K562 (cell line): ENCODE data around the gene EHD2. TPM values are rescaled to one million over a fixed set of nuclear protein-coding genes. Genes with fewer than 3 reads are reported as not detected.

Source experiments
- ESRRA ChIP-seq: fragments of 450-650 bp; IDR thresholded peaks from 2 replicates; pipeline ENCODE4 v1.6.1; 2014; ENCODE audit warnings: low read depth, mild to moderate bottlenecking, moderate library complexity, borderline replicate concordance
- MBD2 ChIP-seq: sonication (generic); IDR thresholded peaks from 2 replicates; pipeline ENCODE4 v1.6.1; 2016; ENCODE audit warnings: low read depth, borderline replicate concordance
- NFYB ChIP-seq: IDR thresholded peaks from 2 replicates; pipeline ENCODE4 v1.6.1; 2011; ENCODE audit warnings: mild to moderate bottlenecking, moderate library complexity; ENCODE audit not compliant: insufficient read length; ENCODE audit errors: extremely low read depth
- RBFOX2 ChIP-seq: fragments of 200-400 bp; formaldehyde crosslinking; IDR thresholded peaks from 2 replicates; pipeline ENCODE4 v1.6.1; 2017; ENCODE audit warnings: low read depth, mild to moderate bottlenecking, low read length, moderate library complexity
- ZFX ChIP-seq: sonication (generic); formaldehyde crosslinking; IDR thresholded peaks from 2 replicates; pipeline ENCODE4 v1.8.0; 2022; ENCODE audit warnings: mild to moderate bottlenecking, missing genetic modification reagents, moderate library complexity
- ZNF436 ChIP-seq: fragments of 250-450, 450-650 bp; sonication (Bioruptor Pico); formaldehyde crosslinking; IDR thresholded peaks from 2 replicates; pipeline ENCODE4 v1.7.0; 2020; ENCODE audit warnings: mild to moderate bottlenecking
- polyA plus RNA-seq, 8 experiments: library from polyadenylated mRNA; depleted of rRNA in 4 of 8; stranded (reverse) in 5 of 8; unstranded in 3 of 8; fragments of >200 nt; fragmentation: Nextera tagmentation in 2 of 8; fragmentation: Illumina TruSeq in 1 of 8; extraction: Ambion mirVana in 2 of 8; extraction: Trizol in 1 of 8; gene quantifications; 2 replicates each; pipeline versions ENCODE4 v1.2.1 to v1.2.3, GENCODE V29; 2011 to 2014; ENCODE audit warnings: inconsistent platforms in 1 of 8, missing spikeins in 1 of 8
- total RNA-seq, 7 experiments: library from RNA; depleted of rRNA in 6 of 7; stranded (reverse); fragments of >200 nt in 6 of 7; fragmentation: Illumina TruSeq in 2 of 7; extraction: Trizol in 2 of 7; gene quantifications; 2 replicates each; pipeline versions ENCODE4 v1.2.1 to v1.2.3, GENCODE V29; 2011 to 2021; ENCODE audit warnings: low replicate concordance in 1 of 7
- TF ChIP-seq, protein P1 (sequence below): fragments of 450-650 bp; IDR thresholded peaks from 2 replicates; pipeline ENCODE4 v1.6.1; 2016; ENCODE audit warnings: borderline replicate concordance
- TF ChIP-seq, protein P2 (sequence below): fragments of 250-450 bp; sonication (Bioruptor Pico); IDR thresholded peaks from 2 replicates; pipeline ENCODE4 v1.4.0; 2020
- TF ChIP-seq, protein P3 (sequence below), 2 experiments: fragments of 450-650 bp; formaldehyde crosslinking in 1 of 2; IDR thresholded peaks; 2 replicates each; pipeline versions ENCODE4 v1.4.0 to v1.6.1; 2014 to 2020; ENCODE audit warnings: mild to moderate bottlenecking in 2 of 2, borderline replicate concordance in 1 of 2, low read depth in 1 of 2

EHD2 gene
- total and polyA plus RNA-seq, 9 of the 15 experiments (the other 6 are each of a cell fraction or from before 2014, with no cell fraction given): 1.7 to 32.2 (median 3.0) TPM

DNA sequence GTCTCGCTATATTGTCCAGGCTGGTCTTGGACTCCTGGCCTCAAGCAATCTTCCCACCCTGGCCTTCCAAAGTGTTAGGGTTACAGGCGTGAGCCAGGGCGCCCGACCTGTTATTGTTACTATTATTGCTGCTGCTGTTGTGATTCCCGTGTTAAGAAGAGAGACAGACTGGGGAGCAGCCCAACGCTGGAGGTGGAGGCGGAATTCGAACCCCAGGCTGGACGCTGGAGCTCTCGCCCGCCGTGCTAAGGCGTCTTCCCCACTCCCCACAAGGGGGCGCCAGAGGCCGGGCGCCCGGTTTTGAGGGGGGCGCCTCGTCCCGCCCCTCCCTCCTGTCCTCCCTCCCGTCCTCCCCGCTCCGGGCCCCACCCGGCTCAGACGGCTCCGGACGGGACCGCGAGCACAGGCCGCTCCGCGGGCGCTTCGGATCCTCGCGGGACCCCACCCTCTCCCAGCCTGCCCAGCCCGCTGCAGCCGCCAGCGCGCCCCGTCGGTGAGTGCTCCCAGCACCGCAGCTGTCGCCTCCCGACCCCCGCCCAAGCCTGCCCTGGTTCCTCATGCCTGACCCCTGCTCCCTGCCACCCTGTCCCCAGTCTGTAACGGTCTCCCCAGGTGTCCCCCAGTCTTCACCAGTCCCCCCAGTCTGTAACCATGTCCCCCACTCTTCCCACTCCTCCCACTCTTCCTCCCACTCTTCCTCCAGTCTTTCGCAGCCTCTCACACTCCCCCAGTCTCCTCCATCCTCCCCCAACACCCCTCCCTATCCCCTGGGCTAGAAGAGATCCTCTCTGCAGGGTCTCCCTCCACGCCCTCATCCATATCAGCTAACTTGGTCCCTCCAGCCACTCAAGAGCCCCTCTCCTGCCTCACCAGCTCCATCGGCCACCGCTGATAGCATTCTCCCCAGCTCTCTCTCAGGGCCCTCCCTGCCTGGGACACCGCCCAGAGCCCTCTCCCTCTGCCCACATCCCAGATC, at the start of gene EHD2 (continued):
- TF ChIP-seq NFYB (no peak), RBFOX2 (peak; percentile 79), ZFX (CRISPR knock-in tag) (peak; percentile 58), ESRRA (no peak), ZNF436 (CRISPR knock-in tag) (no peak), MBD2 (no peak)
- TF ChIP-seq, protein P1, sequence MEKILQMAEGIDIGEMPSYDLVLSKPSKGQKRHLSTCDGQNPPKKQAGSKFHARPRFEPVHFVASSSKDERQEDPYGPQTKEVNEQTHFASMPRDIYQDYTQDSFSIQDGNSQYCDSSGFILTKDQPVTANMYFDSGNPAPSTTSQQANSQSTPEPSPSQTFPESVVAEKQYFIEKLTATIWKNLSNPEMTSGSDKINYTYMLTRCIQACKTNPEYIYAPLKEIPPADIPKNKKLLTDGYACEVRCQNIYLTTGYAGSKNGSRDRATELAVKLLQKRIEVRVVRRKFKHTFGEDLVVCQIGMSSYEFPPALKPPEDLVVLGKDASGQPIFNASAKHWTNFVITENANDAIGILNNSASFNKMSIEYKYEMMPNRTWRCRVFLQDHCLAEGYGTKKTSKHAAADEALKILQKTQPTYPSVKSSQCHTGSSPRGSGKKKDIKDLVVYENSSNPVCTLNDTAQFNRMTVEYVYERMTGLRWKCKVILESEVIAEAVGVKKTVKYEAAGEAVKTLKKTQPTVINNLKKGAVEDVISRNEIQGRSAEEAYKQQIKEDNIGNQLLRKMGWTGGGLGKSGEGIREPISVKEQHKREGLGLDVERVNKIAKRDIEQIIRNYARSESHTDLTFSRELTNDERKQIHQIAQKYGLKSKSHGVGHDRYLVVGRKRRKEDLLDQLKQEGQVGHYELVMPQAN: peak; percentile 54
- TF ChIP-seq, protein P2, sequence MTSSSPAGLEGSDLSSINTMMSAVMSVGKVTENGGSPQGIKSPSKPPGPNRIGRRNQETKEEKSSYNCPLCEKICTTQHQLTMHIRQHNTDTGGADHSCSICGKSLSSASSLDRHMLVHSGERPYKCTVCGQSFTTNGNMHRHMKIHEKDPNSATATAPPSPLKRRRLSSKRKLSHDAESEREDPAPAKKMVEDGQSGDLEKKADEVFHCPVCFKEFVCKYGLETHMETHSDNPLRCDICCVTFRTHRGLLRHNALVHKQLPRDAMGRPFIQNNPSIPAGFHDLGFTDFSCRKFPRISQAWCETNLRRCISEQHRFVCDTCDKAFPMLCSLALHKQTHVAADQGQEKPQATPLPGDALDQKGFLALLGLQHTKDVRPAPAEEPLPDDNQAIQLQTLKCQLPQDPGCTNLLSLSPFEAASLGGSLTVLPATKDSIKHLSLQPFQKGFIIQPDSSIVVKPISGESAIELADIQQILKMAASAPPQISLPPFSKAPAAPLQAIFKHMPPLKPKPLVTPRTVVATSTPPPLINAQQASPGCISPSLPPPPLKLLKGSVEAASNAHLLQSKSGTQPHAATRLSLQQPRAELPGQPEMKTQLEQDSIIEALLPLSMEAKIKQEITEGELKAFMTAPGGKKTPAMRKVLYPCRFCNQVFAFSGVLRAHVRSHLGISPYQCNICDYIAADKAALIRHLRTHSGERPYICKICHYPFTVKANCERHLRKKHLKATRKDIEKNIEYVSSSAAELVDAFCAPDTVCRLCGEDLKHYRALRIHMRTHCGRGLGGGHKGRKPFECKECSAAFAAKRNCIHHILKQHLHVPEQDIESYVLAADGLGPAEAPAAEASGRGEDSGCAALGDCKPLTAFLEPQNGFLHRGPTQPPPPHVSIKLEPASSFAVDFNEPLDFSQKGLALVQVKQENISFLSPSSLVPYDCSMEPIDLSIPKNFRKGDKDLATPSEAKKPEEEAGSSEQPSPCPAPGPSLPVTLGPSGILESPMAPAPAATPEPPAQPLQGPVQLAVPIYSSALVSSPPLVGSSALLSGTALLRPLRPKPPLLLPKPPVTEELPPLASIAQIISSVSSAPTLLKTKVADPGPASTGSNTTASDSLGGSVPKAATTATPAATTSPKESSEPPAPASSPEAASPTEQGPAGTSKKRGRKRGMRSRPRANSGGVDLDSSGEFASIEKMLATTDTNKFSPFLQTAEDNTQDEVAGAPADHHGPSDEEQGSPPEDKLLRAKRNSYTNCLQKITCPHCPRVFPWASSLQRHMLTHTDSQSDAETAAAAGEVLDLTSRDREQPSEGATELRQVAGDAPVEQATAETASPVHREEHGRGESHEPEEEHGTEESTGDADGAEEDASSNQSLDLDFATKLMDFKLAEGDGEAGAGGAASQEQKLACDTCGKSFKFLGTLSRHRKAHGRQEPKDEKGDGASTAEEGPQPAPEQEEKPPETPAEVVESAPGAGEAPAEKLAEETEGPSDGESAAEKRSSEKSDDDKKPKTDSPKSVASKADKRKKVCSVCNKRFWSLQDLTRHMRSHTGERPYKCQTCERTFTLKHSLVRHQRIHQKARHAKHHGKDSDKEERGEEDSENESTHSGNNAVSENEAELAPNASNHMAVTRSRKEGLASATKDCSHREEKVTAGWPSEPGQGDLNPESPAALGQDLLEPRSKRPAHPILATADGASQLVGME (CRISPR knock-in tag): no peak
- TF ChIP-seq, protein P3, sequence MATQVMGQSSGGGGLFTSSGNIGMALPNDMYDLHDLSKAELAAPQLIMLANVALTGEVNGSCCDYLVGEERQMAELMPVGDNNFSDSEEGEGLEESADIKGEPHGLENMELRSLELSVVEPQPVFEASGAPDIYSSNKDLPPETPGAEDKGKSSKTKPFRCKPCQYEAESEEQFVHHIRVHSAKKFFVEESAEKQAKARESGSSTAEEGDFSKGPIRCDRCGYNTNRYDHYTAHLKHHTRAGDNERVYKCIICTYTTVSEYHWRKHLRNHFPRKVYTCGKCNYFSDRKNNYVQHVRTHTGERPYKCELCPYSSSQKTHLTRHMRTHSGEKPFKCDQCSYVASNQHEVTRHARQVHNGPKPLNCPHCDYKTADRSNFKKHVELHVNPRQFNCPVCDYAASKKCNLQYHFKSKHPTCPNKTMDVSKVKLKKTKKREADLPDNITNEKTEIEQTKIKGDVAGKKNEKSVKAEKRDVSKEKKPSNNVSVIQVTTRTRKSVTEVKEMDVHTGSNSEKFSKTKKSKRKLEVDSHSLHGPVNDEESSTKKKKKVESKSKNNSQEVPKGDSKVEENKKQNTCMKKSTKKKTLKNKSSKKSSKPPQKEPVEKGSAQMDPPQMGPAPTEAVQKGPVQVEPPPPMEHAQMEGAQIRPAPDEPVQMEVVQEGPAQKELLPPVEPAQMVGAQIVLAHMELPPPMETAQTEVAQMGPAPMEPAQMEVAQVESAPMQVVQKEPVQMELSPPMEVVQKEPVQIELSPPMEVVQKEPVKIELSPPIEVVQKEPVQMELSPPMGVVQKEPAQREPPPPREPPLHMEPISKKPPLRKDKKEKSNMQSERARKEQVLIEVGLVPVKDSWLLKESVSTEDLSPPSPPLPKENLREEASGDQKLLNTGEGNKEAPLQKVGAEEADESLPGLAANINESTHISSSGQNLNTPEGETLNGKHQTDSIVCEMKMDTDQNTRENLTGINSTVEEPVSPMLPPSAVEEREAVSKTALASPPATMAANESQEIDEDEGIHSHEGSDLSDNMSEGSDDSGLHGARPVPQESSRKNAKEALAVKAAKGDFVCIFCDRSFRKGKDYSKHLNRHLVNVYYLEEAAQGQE (IDR thresholded peaks at IDR 0.05; ENCODE audit: borderline replicate concordance): peak; percentile 92
- TF ChIP-seq, protein P3 (CRISPR knock-in tag; IDR thresholded peaks at IDR 0.05; ENCODE audit: low read depth): 0 out of 2 replicates have a peak, but pooled peaks have one; percentile 43
